HG03565 (cell line): Measurements from ENCODE around the gene OSBPL8.
A peak's percentile ranks its signal among the peaks of the same experiment; 100 is the strongest.
"Not testable (repeated sequence)": the region's sequence is repeated elsewhere in the genome, so short reads cannot be mapped to it uniquely, and the experiment has no call there.

Experiments
- ATAC-seq: cut with Tn5 transposase; IDR thresholded peaks from one replicate; pipeline ENCODE4 v1.9.1; 2021; ENCODE audit warnings: mild to moderate bottlenecking, moderate library complexity; ENCODE audit not compliant: unreplicated experiment

OSBPL8 gene

DNA sequence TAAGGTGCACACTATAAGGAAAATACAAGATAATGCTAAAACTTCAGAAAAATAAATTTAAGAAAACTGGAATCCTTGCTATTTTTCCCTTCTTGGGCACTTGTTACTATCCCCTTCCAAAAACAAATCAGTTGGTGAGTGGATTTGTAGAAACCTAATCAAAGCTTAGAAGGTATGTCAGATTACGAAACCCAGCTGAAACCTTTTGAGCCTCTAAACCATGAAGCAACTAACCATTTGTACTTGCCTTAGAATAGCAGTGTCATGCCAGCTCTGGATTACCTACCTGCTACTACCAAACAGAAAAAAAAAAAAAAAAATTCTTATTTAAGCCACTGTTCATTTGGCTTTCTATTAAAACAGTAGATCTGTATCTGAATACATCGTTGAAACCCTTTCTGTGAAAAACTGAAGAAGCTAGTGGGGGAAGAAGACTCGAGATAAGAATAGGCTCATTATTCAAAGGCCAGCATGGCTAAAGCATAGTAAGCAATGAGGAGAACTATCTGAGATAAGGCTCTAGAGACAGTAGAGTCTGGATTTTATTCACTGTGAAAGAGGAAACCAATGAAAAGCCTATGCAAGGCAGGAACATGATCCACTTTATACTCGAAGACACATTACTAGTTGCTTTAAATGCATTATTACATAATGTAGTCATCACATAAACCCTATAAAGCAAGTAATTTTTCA is 30.2 kb downstream of the OSBPL8 start:
- ATAC-seq: no peak

DNA sequence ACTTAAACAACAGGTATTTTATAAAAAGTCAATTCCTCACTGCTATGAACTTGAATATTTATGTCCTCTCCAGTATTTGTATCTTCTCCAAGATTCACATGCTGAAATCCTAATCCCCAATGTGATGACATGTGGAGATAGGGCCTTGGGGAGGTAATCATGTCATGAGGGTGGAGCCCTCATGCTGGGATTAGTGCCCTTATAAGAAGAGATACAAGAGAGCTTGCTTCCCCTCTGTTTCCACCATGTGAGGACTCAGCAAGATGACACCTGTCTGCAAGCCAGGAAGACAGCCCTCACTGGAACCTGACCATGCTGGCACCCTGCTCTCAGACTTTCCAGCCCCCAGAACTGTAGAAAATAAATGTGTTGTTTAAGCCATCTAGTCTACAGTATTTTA is 36.2 kb downstream of the OSBPL8 start:
- ATAC-seq: no peak

DNA sequence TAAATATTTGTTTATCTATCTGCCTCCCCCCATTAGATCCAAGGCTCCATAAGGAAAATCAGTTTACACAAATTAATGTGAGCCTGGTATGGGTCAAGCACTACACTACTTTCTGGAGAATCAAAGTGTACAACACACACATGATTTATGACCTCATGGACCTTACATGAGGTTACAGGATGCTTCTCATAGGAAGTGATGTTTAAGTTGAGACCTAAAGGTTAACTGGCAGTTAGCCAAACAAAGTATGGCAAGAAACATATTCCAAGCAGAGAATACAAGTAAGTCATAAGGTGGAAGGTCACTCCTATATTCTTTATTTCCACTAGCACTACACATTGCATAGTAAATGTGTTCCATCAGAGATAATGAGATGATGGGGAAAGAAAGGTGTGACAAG is 39.2 kb downstream of the OSBPL8 start:
- no peak for ATAC-seq

DNA sequence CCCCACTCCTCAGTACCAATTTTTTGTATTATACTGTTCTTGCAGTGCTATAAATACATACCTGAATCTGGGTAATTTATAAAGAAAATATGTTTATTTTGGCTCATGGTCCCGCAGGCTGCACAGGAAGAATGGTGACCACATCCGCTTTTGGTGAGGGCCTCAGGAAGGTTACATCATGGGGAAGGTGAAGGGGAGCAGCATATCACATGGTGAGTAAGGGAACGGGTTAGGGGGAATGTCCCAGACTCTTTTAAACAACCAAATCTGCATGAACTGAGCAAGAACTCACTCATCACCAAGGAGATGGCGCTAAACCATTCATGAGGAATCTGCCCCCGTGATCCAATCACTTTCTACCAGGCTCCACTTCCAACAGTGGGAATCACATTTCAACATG is 40.0 kb downstream of the OSBPL8 start:
- no peak for ATAC-seq

DNA sequence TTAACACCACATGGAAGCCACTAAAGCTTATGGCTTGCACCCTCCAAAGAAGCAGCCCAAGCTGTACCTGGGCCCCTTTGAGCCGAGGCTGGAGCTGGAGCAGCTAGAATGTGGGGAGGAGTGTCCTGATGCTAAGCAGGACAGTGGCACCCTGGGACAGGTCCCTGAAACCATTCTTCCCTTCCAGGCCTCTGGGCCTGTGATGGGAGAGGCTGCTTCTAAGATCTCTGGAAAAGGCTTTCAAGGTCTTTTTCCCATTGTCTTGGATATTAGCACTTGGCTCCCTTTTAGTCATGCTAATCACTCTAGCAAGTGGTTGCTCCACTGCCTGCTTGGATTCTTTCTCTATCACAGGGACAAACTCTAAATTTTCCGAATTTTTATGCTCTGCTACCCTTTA is 40.9 kb downstream of the OSBPL8 start:
- no peak for ATAC-seq

DNA sequence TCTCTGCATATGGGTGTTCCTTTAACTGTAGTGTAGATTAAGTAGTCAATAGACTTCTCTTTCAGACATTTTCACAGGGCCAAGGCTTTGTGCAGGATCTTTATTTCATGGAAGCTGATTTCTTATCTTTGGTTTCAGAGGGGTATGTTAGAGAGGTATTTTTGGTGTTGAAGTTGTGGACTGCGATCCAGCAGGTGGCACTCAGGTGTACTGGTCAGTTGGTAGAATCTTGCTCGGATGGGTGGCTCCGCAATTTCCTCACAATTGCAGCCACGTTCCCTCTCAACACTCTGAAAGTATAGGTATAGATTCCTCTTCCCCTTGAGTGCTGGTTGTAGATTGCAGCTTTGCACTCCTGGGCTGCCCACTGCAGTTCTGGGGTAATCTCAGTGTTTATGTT is 44.3 kb downstream of the OSBPL8 start:
- ATAC-seq: no peak

DNA sequence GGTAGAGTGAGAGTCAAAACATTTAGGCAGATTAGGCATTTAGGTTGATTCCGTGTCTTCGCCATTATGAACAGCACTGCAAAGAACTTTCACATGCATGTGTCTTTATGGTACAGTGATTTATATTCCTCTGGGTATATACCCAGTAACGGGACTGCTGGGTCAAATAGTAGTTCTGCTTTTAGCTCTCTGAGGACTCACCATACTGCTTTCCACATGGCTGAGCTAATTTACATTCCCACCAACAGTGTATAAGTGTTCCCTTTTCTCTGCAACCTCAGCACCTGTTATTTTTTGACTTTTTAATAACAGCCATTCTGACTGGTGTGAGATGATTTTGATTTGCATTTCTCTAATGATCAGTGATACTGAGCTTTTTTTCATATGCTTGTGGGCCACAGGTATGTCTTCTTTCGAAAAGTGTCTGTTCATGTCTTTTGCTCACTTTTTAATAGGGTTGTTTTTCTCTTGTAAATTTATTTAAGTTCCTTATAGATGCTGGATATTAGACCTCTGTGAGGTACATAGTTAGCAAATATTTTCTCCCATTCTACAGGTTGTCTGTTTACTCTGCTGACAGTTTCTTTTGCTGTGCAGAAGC is 48.4 kb downstream of the OSBPL8 start:
- ATAC-seq: peak; percentile 89

DNA sequence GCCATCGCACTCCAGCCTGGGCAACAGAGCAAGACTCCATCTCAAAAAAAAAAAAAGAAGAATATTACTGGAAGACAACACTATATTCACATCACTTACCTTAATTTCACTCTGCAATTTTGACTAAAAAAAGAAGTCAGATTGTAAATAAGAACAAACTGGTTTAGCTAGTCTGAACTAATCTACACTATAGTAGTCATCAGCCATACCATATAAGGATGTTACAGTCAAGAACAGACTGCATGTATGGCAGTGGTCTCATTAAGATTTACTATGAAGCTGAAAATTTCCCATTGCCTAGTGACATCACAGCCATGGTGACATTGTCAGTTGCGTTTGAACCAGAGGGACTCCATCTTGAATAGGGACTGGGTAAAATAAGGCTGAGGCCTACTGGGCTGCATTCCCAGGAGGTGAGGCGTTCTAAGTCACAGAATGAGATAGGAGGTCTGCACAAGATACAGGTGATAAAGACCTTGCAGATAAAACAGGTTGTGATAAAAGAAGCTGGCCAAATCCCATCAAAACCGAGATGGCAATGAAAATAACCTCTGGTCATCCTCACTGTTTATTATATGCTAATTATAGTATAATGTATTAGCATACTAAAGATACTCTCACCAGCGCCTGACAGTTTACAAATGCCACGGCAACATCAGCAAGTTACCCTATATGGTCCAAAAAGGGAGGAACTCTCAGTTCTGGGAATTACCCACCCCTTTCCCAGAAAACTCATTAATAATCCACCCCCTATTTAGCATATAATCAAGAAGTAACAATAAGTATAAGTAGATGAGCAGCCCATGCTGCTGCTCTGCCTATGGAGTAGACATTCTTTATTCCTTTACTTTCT is 51.2 kb downstream of the OSBPL8 start:
- no peak for ATAC-seq

DNA sequence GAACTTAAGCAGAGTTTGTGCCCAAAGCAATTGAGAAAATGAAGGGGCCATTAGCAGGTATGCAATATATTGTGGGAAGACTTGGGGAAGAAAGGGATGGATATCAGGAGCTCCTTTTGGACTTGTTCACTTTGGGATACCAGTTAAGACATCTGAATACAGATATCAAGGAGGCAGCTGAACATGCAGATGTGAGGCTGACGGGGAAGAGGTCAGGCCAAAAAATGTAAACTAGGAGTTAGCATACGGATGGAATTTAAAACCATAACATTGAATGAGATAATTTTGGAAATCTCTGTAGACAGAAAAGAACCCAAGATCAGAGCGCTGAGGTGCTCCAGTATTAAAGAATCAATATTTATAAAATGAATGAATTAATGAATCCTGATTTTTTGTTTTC is 53.4 kb downstream of the OSBPL8 start:
- no peak for ATAC-seq

DNA sequence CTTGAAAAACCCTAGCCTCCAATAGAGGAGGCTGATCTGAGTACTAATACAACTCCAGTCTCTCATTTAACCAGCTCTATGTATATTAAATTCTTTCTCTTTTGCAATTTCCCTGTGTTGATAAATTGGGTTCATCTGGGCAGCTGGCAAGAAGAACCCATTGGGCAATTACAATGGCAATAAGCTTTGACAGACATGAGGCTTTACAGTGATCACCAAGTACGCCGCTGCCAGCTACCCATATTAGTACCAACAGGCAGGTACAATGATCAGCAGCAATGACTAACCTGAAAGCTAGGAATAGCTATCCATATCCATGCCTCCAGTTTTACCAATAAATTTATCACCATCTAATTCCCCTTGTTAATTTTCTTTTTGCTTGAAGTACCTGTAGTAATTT is 54.5 kb downstream of the OSBPL8 start:
- no peak for ATAC-seq

DNA sequence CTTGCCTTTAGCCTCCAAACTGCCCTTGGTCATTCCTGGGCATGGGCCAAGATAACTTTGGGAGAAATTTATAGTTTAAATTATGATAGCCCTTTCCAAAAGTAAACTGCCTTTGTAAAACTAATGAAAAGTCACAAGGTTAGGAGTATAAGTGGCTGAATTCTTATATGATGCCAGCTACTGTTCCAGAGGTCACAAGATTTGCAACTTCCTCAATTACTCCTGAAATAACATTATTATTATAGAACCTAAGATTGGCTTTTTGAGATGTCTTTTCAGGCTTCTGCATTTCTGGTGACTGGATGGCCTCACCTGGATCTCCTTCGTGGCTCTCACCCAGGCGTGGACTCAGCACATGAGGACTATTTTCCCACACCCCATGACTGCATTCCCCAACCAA is 55.0 kb downstream of the OSBPL8 start:
- no peak for ATAC-seq

DNA sequence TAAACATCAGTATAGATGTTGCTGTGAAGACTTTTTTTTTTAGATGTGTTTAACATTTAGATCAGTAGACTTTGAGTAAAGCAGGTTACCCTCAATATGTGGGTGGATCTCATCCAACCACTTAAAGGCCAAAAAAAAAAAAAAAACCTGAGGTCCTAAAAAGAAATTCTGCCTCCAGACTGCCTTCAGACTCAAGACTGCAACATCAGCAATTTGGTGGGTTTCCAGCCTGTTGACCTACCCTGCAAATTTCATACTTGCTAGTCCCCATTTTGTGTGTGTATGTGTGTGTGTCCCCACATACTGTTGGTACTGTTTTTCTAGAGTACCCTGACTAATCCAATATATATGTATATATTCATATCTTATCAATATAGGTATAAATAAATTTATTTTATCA is 55.6 kb downstream of the OSBPL8 start:
- no peak for ATAC-seq

DNA sequence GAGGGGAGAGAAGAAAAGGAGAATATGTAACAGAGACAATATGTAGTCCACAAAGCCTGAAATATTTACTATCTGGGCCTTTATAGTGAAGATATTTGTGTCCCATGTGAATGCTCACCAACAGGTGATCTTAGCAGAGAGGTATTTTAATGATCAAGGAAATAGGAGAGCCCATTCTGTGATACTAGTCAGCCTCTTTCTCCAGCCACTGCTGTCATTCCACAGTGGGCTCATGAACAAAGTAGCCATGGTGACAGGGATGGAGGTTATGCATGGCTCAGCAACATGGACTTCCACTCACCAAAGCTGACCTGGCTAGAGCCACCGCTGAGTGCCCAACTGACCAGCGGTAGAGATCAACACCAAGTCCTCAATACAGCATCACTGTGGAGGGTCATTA is 58.2 kb downstream of the OSBPL8 start:
- no peak for ATAC-seq

DNA sequence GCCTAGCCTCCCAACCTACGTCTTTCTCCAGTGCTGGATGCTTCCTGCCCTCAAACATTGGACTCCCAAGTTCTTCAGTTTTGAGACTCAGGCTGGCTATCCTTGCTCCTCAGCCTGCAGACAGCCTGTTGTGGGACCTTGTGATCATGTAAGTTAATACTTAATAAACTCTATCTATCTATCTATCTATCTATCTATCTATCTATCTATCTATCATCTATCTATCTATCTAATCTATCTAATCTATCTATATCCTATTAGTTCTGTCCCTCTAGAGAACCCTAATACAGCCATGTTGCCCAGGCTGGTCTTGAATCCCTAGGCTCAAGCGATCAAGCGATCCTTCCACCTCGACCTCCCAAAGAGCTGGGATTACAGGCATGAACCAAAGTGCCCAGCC is 60.4 kb downstream of the OSBPL8 start:
- ATAC-seq: not testable (repeated sequence)

DNA sequence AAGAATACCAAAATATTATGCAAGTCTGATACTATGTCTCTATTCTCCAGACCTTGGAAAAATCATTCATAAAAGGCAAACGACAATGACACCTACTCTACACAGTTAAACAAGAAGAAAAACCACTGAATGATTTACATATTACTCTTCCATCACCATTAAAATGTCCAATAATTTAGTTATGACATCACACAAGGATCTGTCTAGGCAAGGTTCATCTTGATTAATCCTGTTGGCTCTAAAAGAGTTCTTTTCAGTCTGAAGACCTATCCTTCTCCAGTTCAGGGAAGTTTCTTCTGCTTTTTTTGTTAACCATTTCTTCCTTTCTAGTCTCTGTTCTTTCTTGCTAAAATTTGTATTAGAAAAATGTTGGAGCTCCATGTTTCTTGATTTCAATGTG is 64.0 kb downstream of the OSBPL8 start:
- ATAC-seq: no peak

DNA sequence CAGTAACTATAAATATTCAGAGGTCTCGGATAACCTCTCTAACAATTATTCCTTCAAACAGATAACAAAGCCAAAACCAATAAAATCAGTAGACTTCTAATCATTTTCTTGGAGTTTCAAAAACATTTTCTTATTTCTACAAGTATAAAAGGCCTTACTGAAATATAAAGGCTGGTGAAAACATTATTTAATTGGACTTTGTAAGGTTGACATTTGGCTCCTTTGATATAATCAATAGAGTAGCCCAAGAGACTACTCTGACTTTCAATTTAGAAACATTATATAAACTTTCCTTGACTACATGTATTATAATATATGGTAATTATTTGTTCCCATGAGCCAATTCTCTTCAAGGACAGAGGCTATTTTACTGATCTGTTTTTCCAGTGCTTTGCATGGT is 68.3 kb downstream of the OSBPL8 start:
- ATAC-seq: no peak

DNA sequence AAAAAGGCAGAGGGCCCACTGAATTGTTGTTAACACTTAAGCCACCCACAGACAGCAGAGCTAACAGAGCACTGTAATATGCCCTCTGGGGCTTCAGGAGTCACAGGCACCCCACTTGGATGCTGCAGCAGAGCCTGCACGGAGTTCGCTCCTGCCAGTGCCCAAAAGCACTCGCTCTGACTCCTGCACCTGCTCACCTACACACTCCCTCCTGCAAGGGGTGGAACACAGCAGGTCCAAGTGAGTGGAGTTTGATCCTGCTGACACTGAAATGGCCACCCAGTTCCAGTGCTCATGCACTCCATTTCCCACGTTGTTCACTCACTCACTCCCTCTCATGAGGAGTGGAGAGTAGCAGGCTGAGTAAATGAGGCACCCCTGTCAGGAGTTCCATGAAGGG is 68.8 kb downstream of the OSBPL8 start:
- no peak for ATAC-seq

DNA sequence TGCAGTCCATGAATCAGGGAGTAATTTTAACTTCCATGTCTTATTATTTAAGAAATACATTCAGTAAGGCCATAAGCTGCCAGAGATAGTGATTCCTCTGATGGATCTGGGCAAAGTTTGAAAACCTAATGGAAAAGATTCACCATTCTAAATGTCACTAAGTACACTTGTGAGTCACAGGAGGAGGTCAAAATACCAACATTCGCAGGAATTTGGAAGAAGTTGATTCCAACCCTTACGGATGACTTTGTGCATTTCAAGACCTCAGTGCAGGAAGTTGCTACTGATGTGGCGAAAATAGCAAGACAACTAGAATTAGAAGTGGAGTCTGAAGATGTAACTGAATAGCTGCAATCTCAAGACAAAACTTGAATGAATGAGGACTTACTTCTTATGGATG is 69.8 kb downstream of the OSBPL8 start:
- ATAC-seq: no peak

DNA sequence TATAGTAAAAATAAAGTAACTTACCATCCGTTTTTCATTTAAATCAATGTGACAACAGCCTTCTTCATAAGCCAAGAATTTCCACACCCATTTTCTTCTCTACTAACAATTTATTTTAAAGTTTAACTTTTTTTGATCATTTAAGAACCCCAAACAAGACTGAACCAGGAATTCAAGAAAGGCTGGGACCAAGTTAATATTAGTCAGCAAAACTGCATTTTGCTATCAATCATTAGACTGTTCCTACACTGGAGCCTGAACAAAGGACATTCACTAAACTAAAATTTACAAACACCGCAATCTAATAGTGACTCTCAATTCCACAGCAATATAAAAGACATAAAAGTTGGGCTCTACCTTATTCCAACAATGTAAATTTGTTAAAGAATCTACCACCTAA is 73.6 kb downstream of the OSBPL8 start:
- ATAC-seq: no peak

DNA sequence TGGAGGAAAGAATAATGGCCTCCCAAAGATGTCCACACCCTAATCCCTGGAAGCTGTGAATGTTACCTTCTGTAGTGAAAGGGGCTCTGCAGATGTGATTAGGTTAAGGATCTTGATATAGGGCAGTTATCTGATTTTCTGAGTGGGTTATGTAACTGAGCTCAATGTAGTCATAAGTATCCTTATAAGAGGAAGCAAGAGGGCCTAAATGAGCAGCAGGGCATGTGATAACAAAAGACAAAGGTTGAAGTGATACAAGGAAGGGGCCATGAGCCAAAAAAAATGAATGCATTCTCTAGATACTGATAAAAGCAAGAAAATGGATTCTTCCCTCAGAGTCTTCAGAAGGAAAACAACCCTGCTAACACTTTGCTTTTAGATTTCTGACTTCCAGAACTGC is 78.8 kb downstream of the OSBPL8 start:
- no peak for ATAC-seq

DNA sequence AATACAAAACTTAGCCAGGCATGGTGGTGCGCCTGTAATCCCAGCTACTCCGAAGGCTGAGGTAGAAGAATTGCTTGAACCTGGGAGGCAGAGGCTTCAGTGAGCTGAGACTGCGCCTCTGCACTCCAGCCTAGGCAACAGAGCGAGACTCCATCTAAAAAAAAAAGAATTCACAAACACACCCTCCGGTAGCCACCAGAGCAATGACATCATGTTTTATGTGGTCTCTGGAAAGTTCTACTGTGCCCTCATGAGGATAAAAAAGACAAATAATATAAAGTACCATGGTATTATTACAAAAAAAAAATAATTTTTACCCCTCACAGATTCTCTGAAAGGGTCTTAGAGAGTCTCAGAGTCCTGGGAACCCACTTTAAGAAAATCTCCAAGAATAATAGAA is 81.5 kb downstream of the OSBPL8 start:
- ATAC-seq: no peak

DNA sequence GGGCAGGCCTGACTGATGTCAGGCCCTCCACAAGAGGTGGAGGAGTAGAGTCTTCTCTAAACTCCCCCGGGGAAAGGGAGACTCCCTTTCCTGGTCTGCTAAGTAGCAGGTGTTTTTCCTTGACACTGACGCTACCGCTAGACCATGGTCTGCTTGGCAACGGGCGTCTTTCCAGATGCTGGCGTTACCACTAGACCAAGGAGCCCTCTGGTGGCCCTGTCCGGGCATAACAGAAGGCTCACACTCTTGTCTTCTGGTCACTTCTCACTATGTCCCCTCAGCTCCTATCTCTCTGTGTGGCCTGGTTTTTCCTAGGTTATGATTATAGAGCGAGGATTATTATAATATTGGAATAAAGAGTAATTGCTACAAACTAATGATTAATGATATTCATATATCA is 86.7 kb downstream of the OSBPL8 start:
- ATAC-seq: not testable (repeated sequence)
